ENCODE measurements around the gene PTPRA. TPM values are rescaled to one million over a fixed set of nuclear protein-coding genes. Genes with fewer than 3 reads are reported as not detected.

Gene PTPRA
- total and polyA plus RNA-seq, 2 donors (not counting 3 experiments of a cell fraction or from before 2014, with no cell fraction given) = 43.2 to 53.4 TPM

GRCh38 chr20:2983508-2983907 is 110.2 kb downstream of the PTPRA start:
- dilution Hi-C loops (cut with MboI; ENCODE audit: extremely low pct_ligation_motif_present, low sequenced_read_pairs) = no loop called here
- Histone ChIP-seq H3K27me3 (ENCODE audit: control insufficient read depth in 2 of 2, insufficient read depth in 2 of 2, low read length in 2 of 2) (no peaks in the 10 kb centered on the region), H3K4me2 (ENCODE audit: insufficient read depth, low read length) (no peak overlapping the region), H3K36me3 (ENCODE audit: control insufficient read depth in 2 of 2, extremely low read depth in 1 of 2, insufficient read depth in 2 of 2, low read length in 2 of 2) (peaks cover 0 to 6% of the 10 kb centered on the region in 2 experiments), H3K27ac (ENCODE audit: insufficient read depth, low read depth, low read length) (no peak overlapping the region), H3K4me1 (ENCODE audit: control insufficient read depth, extremely low read depth, insufficient read depth, low read length) (peaks cover 2% of the 10 kb centered on the region), H3K4me3 (replicated peaks in 1 of 3; ENCODE audit: insufficient read depth in 1 of 3, low read depth in 1 of 3, low read length in 3 of 3) (no peak overlapping the region), H3K9me3 (replicated peaks; ENCODE audit: control insufficient read depth, insufficient read depth, low read length) (no peaks in the 10 kb centered on the region), H3K9me1 (replicated peaks; ENCODE audit: control insufficient read depth, extremely low read depth, insufficient read depth, low read length) (no peaks in the 10 kb centered on the region), H3K79me2 (ENCODE audit: control insufficient read depth, insufficient read depth, low read length) (no peaks in the 10 kb centered on the region), H3K9ac (replicated peaks; ENCODE audit: extremely low read depth, insufficient read depth, low read length) (no peak overlapping the region), H2AFZ (ENCODE audit: low read depth, low read length) (no peak overlapping the region), H4K20me1 (replicated peaks; ENCODE audit: control insufficient read depth, extremely low read depth, insufficient read depth, low read length) (no peaks in the 10 kb centered on the region)
- FAIRE-seq (no peak), DNase-seq (ENCODE audit: low read depth, low spot score) (no peak)
- ChIA-PET CTCF (interaction anchor here (1.5 to 2.0 kb wide), 2 partner anchors 17 to 118 kb away, joined by 3 to 6 read pairs; no protein-coding TSS in a partner anchor), POLR2A (no interaction called here)
- TF ChIP-seq GATA2 (IDR thresholded peaks at IDR 0.05; ENCODE audit: insufficient read depth, insufficient read length, low read depth, low read length) = no peak
- TF ChIP-seq EZH2 (IDR thresholded peaks at IDR 0.05; ENCODE audit: borderline replicate concordance, low read depth, low read length, severe bottlenecking) = no peak
- TF ChIP-seq POLR2AphosphoS5 (IDR thresholded peaks at IDR 0.05; ENCODE audit: insufficient read depth, low read depth, low read length) = no peak
- no peak for TF ChIP-seq POLR2A (IDR thresholded peaks at IDR 0.05; ENCODE audit: low read depth, low read length)
- TF ChIP-seq FOS (IDR thresholded peaks at IDR 0.05; ENCODE audit: borderline replicate concordance, insufficient read depth, low read length) = no peak
- no peak for TF ChIP-seq JUN (IDR thresholded peaks at IDR 0.05; ENCODE audit: borderline replicate concordance, insufficient read depth, insufficient read length, low read depth)
- no peak for TF ChIP-seq MAX (IDR thresholded peaks at IDR 0.05; ENCODE audit: insufficient read depth, insufficient read length)
- BruUV-seq (replicated peaks) = no TSS peak
- intact Hi-C loops (cut with micrococcal nuclease) = loop anchor here (5.0 kb wide), 1 partner anchor 111 kb away; the partner anchor contains the start of gene PTPRA

- CTCF ChIA-PET = interaction anchor here (0.8 to 2.0 kb wide), 3 partner anchors 17 to 119 kb away, joined by 3 to 6 read pairs (median 3); no protein-coding TSS in a partner anchor
- intact Hi-C loops (cut with micrococcal nuclease) (loop anchor here (5.0 kb wide), 1 partner anchor 112 kb away; the partner anchor contains the start of gene PTPRA), dilution Hi-C loops (cut with MboI; ENCODE audit: extremely low pct_ligation_motif_present, low sequenced_read_pairs) (no loop called here)
- no peak for DNase-seq (ENCODE audit: low read depth, low spot score)
- POLR2A ChIA-PET = no interaction called here
- Histone ChIP-seq H3K4me3 (replicated peaks in 1 of 3; ENCODE audit: insufficient read depth in 1 of 3, low read depth in 1 of 3, low read length in 3 of 3) (no peak overlapping the region), H3K9me3 (replicated peaks; ENCODE audit: control insufficient read depth, insufficient read depth, low read length) (no peaks in the 10 kb centered on the region), H3K4me1 (ENCODE audit: control insufficient read depth, extremely low read depth, insufficient read depth, low read length) (peaks cover 2% of the 10 kb centered on the region), H3K27me3 (ENCODE audit: control insufficient read depth in 2 of 2, insufficient read depth in 2 of 2, low read length in 2 of 2) (no peaks in the 10 kb centered on the region), H3K9me1 (replicated peaks; ENCODE audit: control insufficient read depth, extremely low read depth, insufficient read depth, low read length) (no peaks in the 10 kb centered on the region), H3K27ac (ENCODE audit: insufficient read depth, low read depth, low read length) (no peak overlapping the region), H4K20me1 (replicated peaks; ENCODE audit: control insufficient read depth, extremely low read depth, insufficient read depth, low read length) (no peaks in the 10 kb centered on the region), H3K79me2 (ENCODE audit: control insufficient read depth, insufficient read depth, low read length) (no peaks in the 10 kb centered on the region), H3K4me2 (ENCODE audit: insufficient read depth, low read length) (no peak overlapping the region), H2AFZ (ENCODE audit: low read depth, low read length) (no peak overlapping the region), H3K36me3 (ENCODE audit: control insufficient read depth in 2 of 2, extremely low read depth in 1 of 2, insufficient read depth in 2 of 2, low read length in 2 of 2) (peaks cover 4 to 8% of the 10 kb centered on the region in 2 experiments), H3K9ac (replicated peaks; ENCODE audit: extremely low read depth, insufficient read depth, low read length) (no peak overlapping the region)
- no peak for TF ChIP-seq GATA2 (IDR thresholded peaks at IDR 0.05; ENCODE audit: insufficient read depth, insufficient read length, low read depth, low read length)
- TF ChIP-seq MAX (IDR thresholded peaks at IDR 0.05; ENCODE audit: insufficient read depth, insufficient read length) = no peak
- TF ChIP-seq JUN (IDR thresholded peaks at IDR 0.05; ENCODE audit: borderline replicate concordance, insufficient read depth, insufficient read length, low read depth) = no peak
- TF ChIP-seq EZH2 (IDR thresholded peaks at IDR 0.05; ENCODE audit: borderline replicate concordance, low read depth, low read length, severe bottlenecking) = no peak
- no peak for TF ChIP-seq FOS (IDR thresholded peaks at IDR 0.05; ENCODE audit: borderline replicate concordance, insufficient read depth, low read length)
- TF ChIP-seq POLR2AphosphoS5 (IDR thresholded peaks at IDR 0.05; ENCODE audit: insufficient read depth, low read depth, low read length) = no peak
- no peak for TF ChIP-seq MYC (IDR thresholded peaks at IDR 0.05; ENCODE audit: low read depth, low read length)
- no peak for TF ChIP-seq POLR2A (IDR thresholded peaks at IDR 0.05; ENCODE audit: low read depth, low read length)
- no peak for FAIRE-seq
- no TSS peak for BruUV-seq (replicated peaks)
Measured at GRCh38 chr20:2984028-2984501, 110.8 kb downstream of the PTPRA start.

All from endothelial cell of umbilical vein (primary cell).